CD4-positive, alpha-beta T cell treated with Interleukin-21 for 1 hour (primary cell): ENCODE measurements around the gene FOXJ3.
"Not testable (repeated sequence)": the region's sequence is repeated elsewhere in the genome, so short reads cannot be mapped to it uniquely, and the experiment has no call there.

Experiments used
- DNase-seq: peaks from one replicate; pipeline ENCODE4 v3.0.0-alpha.2; 2020

Gene FOXJ3

GRCh38 chr1:42239555-42239954 lies 95.5 kb downstream of the FOXJ3 start:
- DNase-seq, result no peak

- no peak for DNase-seq
Measured at GRCh38 chr1:42239041-42239440, 96.0 kb downstream of the FOXJ3 start.

GRCh38 chr1:42231253-42231652 lies 103.8 kb downstream of the FOXJ3 start:
- no peak for DNase-seq

DNA sequence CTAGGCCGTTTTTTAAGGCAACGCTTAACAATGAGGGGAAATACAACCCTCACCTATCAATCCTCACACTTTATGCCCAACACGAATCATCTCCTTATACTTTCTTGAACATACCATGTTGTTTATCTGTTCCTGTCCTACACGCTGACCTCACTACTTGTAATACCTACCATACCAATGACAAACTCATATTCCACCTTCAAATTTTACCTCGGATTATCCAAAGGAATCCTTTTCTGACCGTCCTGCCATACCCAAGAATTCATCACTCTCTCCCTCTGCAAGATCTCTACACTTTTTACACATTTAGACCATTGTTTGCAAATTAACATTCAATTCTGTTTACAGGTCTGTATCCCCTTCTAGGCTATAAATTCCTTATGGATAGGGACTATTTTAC lies 106.1 kb downstream of the FOXJ3 start:
- DNase-seq, result no peak

DNA sequence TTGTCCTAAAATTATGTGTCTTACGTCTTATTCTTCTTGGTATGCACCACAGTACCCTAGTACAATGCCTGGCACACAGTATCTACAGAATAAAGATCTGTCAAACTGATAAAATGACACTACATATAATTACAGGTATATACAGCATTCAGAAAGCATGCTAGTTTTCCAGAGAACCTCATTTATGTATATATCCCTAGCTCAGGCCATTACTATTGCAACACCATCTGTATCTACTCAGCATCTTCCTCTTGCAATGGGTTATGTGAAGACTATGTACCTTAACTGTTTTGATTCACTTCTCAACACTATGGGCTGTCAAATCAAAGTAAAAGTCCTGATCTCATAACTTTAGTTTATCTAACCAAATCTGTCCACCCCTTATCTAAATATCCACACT lies 112.0 kb downstream of the FOXJ3 start:
- DNase-seq, result no peak

DNA sequence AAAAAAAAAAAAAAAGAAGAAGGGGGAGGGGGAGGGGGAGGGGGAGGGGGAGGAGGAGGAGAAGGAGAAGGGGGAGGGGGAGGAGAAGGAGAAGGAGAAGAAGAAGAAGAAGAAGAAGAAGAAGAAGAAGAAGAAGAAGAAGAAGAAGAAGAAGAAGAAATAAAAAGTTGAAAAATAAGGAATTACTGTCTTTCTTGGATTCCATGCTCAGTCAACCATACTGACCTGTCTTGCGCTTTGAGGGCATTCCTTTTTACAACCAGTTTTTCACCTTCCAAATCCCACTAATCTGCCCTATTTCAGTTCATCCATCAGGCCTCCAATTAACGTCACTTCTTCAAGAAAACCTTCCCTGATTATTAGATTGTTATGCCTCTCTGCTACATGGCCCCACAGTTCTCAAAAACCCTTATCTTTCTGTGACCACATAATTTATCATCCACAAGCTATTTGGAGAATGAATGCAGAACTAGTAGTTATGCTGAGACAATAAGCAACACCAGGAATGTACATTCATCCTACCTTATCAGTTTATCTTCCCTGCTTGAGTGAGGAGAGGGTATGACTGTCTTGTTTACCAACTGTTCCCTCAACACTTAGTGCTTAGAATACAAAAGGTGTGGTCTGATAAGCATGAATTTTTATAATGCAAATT lies 113.0 kb downstream of the FOXJ3 start:
- DNase-seq, result no peak

- DNase-seq, result no peak
Measured at GRCh38 chr1:42221456-42221855, 113.6 kb downstream of the FOXJ3 start.

DNA sequence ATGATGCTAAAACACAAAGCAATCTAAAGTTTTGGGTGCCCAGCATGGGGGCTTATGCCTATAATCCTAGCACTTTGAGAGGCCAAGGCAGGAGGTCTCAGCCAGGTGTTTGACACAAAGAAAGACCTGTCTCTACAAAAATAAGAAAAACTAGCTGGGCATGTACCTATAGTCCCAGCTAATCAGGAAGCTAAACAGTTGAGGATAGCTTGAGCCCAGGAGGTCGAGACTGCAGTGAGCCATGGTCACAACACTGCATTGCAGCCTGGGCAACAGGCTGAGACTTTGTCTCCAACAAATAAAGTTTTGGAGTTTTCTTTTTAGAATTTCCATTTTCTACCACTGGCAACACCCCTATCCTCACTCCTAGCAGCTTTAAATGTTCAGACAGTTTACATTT lies 115.4 kb downstream of the FOXJ3 start:
- DNase-seq, result no peak

- DNase-seq, result no peak
Measured at GRCh38 chr1:42214447-42214871, 120.6 kb downstream of the FOXJ3 start.

GRCh38 chr1:42211224-42211623 lies 123.8 kb downstream of the FOXJ3 start:
- no peak for DNase-seq

DNA sequence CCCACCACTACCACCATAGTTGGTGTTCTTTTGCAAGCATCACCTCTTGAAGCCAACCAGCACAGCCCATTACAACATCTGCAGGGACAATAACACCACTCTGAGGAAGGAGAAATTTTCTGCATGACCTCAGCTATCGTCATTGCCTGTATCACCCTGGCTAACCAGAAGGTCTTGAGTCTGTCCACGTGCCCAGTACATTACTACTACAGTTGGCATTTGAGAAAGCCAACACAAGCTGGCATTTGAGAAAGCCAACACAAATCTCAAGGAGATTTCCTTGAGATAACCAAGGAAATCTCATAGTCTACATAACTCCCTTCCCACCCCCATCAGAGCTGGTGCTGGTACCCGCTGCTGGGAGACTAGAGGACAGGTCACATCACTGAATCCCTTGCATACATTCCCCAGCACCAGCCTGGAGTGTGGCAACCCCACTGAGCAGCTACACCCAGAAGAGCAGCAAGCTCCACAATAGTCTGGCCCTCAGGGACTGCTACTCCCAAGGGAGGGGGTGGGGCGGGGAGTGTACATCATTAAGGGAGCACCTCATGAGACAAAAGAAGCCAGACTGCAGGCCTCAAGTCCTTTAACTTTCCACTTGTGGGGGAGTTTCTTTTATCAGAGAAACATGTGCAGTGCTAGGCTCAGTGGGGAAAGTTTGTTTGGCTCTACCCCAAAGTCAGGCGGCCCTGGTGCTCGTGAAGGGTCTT lies 124.5 kb downstream of the FOXJ3 start:
- no peak for DNase-seq

GRCh38 chr1:42209526-42210251 lies 125.3 kb downstream of the FOXJ3 start:
- no peak for DNase-seq

DNA sequence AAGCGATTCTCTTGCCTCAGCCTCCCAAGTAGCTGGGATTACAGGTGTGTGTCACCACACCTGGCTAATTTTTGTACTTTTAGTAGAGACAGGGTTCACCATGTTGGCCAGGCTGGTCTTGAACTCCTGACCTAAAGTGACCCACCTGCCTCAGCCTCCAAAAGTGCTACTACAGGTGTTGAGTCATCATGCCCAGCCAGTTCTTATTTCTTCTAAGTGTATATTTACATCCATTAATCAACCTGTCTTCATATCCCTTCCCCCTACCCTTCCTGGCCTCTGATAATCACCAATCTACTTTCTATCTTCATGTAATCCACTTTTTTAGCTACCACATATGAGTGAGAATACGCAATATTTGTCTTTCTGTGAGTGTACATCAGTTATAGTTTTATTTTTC lies 128.1 kb downstream of the FOXJ3 start:
- DNase-seq, result not testable (repeated sequence)

- no peak for DNase-seq
Measured at GRCh38 chr1:42206164-42206563, 128.9 kb downstream of the FOXJ3 start.

DNA sequence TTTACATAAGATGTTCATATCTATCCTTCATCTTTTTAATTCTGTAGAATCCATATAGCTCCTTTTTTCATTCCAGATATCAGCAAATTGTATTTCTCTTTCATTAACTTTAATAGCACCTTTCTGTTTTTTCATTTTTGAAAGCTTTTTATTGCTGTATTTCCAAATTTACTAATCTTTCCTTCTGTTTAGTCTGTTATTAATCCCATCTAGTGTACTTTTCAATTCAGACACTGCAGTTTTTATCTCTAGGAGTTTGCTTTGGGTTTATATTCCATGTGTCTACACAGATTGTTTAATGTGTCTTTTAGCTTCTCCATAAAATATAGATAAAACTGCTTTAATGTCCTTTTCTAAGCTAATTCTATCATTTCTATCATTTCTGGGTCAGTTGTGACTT lies 133.0 kb downstream of the FOXJ3 start:
- DNase-seq, result no peak

DNA sequence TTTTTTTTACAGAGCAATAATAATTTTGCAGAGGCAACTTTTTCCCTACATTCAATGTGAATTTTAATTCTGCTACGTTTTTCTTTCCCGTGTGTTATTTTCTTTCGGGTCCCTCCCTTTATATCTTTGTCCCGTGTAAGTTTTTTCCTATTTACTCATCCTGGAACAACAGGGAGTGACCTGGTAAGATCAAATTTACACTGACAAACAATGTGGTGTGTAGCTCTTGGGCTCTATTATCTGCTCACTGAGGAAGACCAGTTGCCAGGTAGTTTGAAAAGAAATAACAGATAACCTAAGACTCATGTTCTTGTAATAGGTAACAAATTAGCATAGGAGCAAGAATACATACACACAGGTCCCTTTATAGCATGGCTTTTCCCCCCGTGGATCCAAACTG lies 136.8 kb downstream of the FOXJ3 start:
- DNase-seq, result no peak

GRCh38 chr1:42195841-42196240 lies 139.2 kb downstream of the FOXJ3 start:
- no peak for DNase-seq

DNA sequence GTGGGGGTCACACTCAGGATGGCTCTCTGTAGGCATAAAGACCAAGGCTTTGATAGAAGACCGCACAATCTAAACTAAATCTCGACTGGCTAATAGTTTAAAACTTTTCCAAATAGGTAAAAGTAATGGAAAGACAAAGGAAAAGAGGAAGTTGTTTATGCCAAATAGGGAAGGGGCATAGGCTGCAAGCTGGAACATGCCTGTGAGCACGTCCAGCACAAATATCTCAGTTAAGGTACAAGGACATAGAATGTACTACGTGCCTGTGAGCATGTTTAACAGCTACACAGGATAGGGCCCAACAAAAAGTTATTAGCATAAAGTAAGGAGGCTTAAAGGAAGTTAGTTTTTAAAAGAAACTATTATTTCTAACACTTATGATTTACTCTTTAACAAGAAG lies 142.9 kb downstream of the FOXJ3 start:
- DNase-seq, result no peak

GRCh38 chr1:42191319-42191718 lies 143.7 kb downstream of the FOXJ3 start:
- DNase-seq, result no peak

- no peak for DNase-seq
Measured at GRCh38 chr1:42189931-42190853, 144.8 kb downstream of the FOXJ3 start.

- no peak for DNase-seq
Measured at GRCh38 chr1:42186152-42186551, 148.9 kb downstream of the FOXJ3 start.

DNA sequence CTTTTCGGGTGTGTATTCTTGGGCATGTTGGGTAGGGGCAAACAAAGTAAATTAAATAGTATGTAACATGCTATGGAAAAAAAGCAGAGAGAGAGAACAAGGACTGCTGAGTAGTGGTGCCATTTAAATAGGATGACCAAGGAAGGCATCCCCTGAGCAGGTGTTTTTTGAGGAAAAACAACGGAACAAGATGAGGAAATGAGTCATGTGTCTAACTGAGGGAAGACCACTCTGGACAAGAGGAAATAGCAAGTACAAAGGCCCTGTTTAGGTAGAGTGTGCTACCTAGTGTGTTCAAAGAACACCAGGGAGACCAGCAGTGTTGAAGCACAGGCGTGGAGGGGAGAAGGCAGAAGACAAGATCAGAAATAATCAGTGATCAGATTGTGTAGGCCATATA lies 150.4 kb downstream of the FOXJ3 start:
- DNase-seq, result no peak

DNA sequence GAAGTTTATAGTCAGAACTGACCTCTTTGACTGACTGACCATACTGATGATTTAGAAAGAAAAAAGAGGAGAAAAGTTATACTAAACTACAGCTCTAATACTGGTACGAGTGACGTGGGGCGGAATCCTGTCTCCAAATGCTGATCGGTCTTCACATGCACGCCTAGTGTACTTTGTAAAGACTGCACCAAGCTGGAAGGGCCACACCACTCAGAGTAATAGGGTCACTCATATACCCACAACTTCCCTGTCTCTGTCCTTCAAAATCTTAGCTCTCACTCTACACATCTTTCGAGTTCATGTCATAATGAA lies 151.1 kb downstream of the FOXJ3 start:
- DNase-seq, result no peak
